ENCODE results near the gene ZKSCAN3. TPM values are rescaled to one million over a fixed set of nuclear protein-coding genes. Genes with fewer than 3 reads are reported as not detected.
"Not testable (repeated sequence)": the region's sequence is repeated elsewhere in the genome, so short reads cannot be mapped to it uniquely, and the experiment has no call there.

Gene ZKSCAN3
- total RNA-seq, 2 donors from 2014 or later: 3.2 to 6.2 TPM

- ATAC-seq (no peak), DNase-seq (no peak)
- intact Hi-C loops (cut with DNase I, micrococcal nuclease): no loop called here
These were observed 52.5 kb downstream of the ZKSCAN3 start for GRCh38 chr6:28402197-28402596.

GRCh38 chr6:28403923-28404322 is 54.2 kb downstream of the ZKSCAN3 start:
- DNase-seq; intact Hi-C loops (cut with DNase I, micrococcal nuclease); ATAC-seq: not testable (repeated sequence)

DNA sequence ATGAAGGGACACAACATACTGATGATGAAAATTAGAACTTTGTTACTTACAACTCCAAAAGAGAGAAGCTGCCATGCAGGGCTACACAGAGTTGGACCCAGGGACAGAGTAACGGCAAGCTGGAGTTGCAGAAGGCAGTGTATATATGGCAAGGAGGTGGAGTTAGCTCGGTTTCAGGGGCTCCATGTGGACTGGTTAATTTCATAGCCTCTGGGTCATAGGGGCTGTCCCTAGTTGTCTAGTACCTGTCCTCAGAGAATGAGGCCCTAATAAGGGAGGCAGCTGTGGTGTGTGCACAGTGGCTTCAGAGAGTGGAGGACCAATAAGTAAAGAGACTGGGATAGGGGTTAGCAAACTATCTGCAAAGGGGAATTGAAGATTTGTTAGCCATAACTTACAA is 57.7 kb downstream of the ZKSCAN3 start:
- ATAC-seq (no peak), DNase-seq (no peak)
- intact Hi-C loops (cut with DNase I, micrococcal nuclease): no loop called here

DNA sequence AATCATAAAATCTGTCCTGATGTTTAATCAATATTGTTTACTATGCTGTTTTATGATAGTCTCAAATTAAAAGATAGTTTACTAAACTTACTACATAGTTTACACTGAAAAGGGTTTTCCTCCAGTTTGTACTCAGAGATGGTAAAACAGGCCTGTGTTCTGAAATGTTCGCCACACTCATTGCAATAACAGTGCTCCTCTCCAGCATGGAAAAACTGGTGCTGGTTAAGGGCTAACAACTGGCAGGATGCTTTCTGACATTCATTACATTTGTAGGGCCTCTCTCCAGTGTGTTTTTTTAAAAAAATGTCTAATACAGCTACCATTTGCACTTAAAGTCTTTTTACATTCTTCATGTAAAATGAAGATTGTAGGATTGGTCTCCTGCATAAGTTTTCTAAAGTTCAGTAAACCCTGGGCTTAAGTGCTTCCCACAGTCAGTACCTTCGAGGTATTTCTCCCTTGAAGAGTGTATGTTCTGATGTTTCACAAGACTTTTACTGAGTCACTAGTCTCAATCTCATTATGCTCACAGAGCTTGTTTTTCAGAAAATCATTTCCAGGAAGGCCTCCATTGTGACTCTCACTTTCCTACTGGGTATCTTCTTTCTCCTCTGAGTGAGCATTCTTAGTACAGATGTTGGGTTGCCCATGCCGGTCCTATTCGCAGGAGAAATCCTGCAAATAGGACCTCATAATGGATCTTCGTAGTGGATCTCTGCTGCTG is 58.5 kb downstream of the ZKSCAN3 start:
- no peak for DNase-seq
- no peak for ATAC-seq
- intact Hi-C loops (cut with DNase I, micrococcal nuclease): no loop called here

DNA sequence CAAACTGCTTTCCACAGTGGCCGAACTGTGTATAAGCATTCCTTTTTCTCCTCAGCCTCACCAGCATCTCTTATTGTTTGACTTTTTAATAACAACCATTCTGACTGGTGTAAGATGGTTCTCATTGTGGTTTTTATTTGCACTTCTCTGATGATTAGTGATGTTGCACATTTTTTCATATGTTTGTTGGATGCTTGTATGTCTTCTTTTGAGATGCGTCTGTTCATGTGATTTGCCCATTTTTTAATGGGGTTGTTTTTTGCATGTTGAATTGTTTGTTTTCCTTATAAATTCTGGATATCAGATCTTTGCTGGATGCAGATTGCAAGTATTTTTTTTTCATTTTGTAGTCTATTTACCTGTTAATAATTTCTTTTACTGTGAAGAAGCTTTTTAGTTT is 61.0 kb downstream of the ZKSCAN3 start:
- intact Hi-C loops (cut with DNase I, micrococcal nuclease): no loop called here
- DNase-seq: no peak
- ATAC-seq: no peak

DNA sequence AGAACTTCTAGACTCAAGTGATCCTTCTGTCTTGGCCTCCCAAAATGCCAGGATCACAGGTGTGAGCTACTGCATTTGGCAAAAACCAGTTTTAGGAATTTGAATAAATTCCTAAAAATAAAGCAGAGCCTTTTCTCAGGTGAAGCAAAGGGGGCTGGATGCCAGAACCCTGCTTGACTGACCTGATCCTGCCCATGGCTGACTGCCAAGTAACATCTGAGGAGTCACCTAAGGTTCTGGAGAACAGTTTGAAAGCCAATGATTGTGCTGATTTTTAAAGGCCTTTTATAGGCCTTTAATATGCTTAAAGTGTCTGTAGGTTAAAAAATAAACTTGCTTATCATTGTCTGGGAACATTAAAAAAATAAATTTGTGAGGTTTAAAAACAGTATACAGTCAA is 63.9 kb downstream of the ZKSCAN3 start:
- intact Hi-C loops (cut with DNase I, micrococcal nuclease): no loop called here
- DNase-seq (no peak), ATAC-seq (no peak)

Other genes with a start within 250 kb of the ZKSCAN3 start
- gene ZSCAN16, start 225.3 kb upstream of the ZKSCAN3 start, total RNA-seq: 1 to 10 TPM; 7.1 to 8.6 TPM
- 10 to 100 TPM; 10.7 to 13.4 TPM for gene ZKSCAN8, start 208.1 kb upstream of the ZKSCAN3 start, total RNA-seq
- 10 to 100 TPM; 10.4 to 12.8 TPM for gene ZSCAN9, start 124.7 kb upstream of the ZKSCAN3 start, total RNA-seq
- 1 to 10 TPM; 4.8 to 6.0 TPM for gene ZKSCAN4, start 97.7 kb upstream of the ZKSCAN3 start, total RNA-seq
- gene NKAPL, start 90.7 kb upstream of the ZKSCAN3 start, total RNA-seq: under 1 TPM; 0.21 to 0.47 TPM
- gene ZSCAN26, start 82.8 kb upstream of the ZKSCAN3 start, total RNA-seq: 1 to 10 TPM; 3.8 to 7.9 TPM
- 1 to 10 TPM; 1.4 to 1.5 TPM for gene PGBD1, start 68.4 kb upstream of the ZKSCAN3 start, total RNA-seq
- gene ZSCAN31, start 13.8 kb upstream of the ZKSCAN3 start, total RNA-seq: 10 to 100 TPM in 1 of 2 donors, 1 to 10 TPM in 1; 8.6 to 10.2 TPM
- gene ZSCAN12, start 49.8 kb downstream of the ZKSCAN3 start, total RNA-seq: 1 to 10 TPM; 4.9 to 5.1 TPM
- 1 to 10 TPM; 1.2 to 2.2 TPM for gene ZSCAN23, start 93.5 kb downstream of the ZKSCAN3 start, total RNA-seq
- not detected for gene GPX6, start 165.8 kb downstream of the ZKSCAN3 start, total RNA-seq
- gene GPX5, start 175.9 kb downstream of the ZKSCAN3 start, total RNA-seq: not detected